ENCODE results near the gene WIPF2.

DNA sequence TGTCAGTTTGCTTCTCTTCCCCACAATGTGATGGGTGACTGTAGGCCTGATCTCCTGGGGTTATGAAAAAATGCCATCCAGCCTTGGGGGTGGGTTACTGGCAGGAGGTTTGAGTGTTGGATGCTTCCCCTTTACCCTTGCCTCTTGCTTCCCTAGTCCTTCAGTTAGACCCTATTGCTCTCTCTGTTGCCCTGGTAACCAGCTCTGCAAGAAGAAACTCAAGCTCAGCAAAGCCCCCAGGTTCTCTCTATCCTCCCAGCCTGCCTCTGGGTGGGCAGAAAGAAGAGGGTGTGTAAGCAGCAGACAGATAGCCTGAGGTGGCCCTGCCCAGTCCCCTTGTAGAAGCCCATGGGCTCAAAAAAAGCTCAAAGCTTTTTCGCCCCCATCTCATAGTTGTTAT, 44.6 kb upstream of the WIPF2 start:
- TF ChIP-seq CTCF (IDR thresholded peaks at IDR 0.05; ENCODE audit: low read depth, low read length) (no peak), POLR2A (IDR thresholded peaks at IDR 0.05; ENCODE audit: extremely low read depth, insufficient read length) (no peak)

Data from NB4 (cell line).